Thyroid gland (tissue), 4 donors: ENCODE measurements around the gene KLHDC8A.

Experiments
- POLR2A ChIP-seq, 2 donors: fragments of 450-650 bp; IDR thresholded peaks; one replicate each; pipeline ENCODE4 v1.6.1; 2017; ENCODE audit warnings: antibody characterized with exemption in 2 of 2, mild to moderate bottlenecking in 2 of 2, moderate library complexity in 1 of 2
- TF ChIP-seq, protein P1 (sequence below), 6 experiments: fragments of 200-600 bp in 3 of 6; fragments of 450-650 bp in 3 of 6; sonication (generic) in 3 of 6; IDR thresholded peaks; one replicate each; pipeline ENCODE4 v1.5.1; 2016 to 2019; ENCODE audit warnings: antibody characterized with exemption in 6 of 6, mild to moderate bottlenecking in 2 of 6, inconsistent platforms in 1 of 6, moderate library complexity in 1 of 6

DNA sequence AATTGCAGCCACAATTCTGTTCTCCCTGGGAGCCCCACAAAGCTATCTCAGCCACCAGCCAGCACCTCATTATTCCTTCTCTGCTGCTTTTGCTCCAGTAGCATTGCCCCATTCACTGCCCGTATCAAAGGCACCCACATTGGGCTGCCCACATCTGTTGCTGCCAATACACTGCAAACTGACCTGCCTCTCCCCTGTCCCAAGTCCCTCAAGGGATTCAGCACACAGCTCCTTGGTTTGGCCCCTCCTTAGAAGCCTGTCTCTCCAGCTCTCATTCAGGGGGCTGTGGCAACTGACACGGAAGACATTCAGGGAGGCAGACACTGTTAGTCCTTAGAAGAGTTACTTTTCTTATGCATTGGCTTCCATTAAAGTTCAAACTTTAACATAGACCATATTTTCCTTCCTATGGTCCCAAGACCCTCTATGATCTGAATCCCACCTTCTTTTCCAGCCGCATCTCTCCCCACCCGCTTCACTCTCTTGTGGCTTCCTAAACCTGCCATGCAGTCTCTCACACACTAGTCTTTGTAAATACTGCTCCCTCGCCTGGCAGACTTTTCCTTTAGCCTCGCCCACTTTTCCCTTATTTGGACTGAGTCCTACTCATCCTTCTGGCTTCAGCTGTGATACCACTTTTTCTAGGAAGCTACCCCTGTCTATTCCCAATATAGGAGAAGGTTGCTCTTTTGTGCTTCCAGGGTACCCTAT, 19.3 kb upstream of the KLHDC8A start:
- TF ChIP-seq POLR2A (IDR thresholded peaks at IDR 0.05), result peak in 1 of 2 donors; percentile 39
- TF ChIP-seq, protein P1, sequence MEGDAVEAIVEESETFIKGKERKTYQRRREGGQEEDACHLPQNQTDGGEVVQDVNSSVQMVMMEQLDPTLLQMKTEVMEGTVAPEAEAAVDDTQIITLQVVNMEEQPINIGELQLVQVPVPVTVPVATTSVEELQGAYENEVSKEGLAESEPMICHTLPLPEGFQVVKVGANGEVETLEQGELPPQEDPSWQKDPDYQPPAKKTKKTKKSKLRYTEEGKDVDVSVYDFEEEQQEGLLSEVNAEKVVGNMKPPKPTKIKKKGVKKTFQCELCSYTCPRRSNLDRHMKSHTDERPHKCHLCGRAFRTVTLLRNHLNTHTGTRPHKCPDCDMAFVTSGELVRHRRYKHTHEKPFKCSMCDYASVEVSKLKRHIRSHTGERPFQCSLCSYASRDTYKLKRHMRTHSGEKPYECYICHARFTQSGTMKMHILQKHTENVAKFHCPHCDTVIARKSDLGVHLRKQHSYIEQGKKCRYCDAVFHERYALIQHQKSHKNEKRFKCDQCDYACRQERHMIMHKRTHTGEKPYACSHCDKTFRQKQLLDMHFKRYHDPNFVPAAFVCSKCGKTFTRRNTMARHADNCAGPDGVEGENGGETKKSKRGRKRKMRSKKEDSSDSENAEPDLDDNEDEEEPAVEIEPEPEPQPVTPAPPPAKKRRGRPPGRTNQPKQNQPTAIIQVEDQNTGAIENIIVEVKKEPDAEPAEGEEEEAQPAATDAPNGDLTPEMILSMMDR (IDR thresholded peaks at IDR 0.05), result no peak
